GM21526 (cell line): ENCODE measurements around the gene ZNF2.
A peak's percentile ranks its signal among the peaks of the same experiment; 100 is the strongest.

ENCODE experiments used
- ATAC-seq: cut with Tn5 transposase; IDR thresholded peaks from one replicate; pipeline ENCODE4 v1.9.1; 2021; ENCODE audit warnings: moderate library complexity; ENCODE audit not compliant: unreplicated experiment, low FRiP score

ZNF2 gene

DNA sequence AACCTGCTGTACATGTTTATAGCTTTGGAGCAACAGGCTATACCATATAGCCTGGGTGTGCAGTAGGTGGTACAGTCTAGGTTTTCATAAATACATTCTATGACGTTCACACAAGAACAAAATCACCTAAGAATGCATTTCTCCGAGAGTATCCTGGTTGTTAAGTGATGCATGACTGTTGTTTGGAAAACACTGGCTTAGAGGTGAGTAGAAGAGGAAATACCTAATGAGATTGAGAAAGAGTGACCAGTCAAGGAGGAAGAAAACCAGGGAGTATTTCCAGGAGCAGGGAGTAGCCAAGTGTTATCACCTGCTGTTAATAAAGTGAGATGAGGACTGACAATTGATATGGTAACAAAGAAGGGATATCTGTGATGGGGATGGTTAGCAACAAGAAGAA lies 38.8 kb downstream of the ZNF2 start:
- no peak for ATAC-seq

DNA sequence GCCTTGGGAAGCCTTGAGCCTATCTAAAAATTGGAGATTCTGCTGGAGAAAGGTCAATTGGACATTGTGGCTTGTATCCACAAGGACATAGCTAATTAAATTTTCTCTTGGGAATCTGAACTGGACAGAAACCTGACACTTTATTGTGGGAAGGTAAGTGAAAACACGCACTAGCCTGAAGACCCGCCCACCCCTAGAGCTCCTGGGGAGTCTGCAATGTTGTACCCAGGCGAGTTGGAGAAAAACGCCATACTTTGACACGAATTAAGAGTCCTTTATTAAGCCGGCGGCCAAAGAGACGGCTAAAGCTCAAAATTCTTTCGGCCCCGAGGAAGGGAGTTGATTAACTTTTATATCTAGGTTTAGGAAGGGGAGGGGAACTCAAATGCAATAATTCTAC lies 40.5 kb downstream of the ZNF2 start:
- ATAC-seq: no peak

DNA sequence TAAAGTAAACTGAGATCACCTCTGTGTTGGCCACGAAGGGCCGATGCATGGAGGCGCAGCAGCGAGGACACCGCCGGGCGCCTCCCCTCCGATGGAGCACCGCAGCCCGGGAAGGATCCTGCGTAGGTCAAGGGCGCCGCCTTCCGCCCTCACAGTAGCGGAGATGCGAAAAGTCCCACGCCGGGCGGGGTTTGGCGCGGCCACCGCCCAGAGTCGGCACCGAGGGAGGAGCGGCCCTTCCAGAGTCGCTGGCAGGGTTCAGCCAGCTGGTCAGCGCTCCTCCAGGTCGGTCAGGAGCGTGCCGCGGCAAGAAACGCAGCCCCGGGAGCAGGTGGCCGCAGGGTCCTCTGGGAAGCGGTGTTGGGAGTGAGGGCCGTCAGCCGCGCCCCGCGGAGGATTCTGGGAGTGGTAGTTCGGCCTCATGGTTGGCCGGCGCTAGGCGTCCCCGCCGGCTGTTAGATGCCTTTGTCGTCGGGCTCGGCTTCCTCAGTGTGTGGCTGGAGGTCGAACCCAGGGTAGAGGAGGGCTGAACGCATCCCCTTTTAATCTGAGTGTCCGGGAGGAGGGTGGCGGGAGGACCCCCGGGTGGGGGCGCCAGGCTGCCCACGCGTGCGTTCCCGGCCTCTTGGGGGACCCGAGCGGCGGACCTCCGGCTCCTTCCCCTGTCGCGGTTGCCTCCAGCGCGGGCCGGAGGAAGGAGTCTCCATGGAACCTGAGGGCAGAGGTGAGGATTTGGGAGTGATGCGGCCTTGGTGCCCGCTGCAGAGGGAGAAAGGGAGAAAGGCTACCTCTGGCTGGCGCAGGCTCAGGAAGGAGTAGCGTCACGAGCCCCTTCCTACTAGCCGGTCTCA lies 41.7 kb downstream of the ZNF2 start, which contains the start of gene ZNF892:
Gene ZNF892, plus strand, starts transcription at position 411 of the 851 bp plus-strand sequence. Its CDS starts 295 bp downstream, at position 706.
- peak; percentile 95 for ATAC-seq

DNA sequence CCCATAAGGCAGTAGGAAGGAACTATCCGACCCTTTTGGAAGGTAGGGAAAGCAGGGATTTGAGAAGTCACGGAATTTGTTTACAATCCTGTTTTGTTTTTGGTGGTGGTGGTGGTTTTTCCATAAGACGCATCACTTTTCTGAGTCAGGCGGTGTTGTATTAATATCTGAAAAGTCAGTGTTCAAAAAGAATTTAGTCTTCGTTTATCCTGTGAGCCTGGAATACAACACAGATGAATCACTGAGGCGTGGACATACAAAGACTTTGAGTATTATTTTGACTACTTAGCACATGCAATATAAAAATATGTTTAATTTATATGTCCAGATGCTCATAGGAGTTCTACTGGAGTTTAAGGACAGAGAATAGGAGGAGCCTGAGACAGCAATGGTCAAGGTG lies 42.5 kb downstream of the ZNF2 start:
- ATAC-seq: no peak

DNA sequence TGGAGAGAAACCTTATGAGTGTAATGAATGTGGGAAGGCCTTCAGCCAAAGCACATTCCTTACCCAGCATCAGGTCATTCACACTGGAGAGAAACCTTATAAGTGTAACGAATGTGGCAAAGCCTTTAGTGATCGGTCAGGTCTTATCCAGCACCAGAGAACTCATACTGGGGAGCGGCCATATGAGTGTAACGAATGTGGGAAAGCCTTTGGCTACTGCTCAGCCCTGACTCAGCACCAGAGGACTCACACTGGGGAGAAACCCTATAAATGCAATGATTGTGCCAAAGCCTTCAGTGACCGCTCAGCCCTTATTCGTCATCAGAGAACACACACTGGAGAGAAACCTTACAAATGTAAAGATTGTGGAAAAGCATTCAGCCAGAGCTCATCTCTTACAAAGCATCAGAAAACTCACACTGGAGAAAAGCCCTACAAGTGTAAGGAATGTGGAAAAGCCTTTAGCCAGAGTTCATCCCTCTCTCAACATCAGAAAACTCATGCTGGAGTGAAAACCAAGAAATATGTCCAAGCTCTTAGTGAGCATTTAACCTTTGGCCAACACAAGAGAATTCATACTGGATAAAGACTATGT lies 49.5 kb downstream of the ZNF2 start:
- no peak for ATAC-seq

DNA sequence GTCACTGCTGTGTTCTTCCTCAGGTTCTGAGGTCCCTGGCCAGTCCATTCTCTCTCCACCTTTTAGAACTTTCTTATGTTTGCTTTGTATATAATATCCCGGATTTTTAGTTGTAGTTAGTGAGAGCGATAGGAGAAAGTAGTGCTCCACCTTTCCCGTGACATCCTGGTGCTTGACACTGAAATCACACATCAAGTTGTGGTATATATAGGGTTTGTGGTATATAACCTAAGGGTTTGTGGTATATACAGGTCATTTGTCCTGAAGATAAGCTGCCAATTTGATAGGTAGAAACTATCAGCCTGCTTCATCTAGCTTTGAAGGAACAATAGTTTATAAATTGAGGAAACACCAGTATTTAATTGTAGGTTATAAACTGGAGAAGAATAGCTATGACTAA lies 54.8 kb downstream of the ZNF2 start:
- ATAC-seq: no peak

DNA sequence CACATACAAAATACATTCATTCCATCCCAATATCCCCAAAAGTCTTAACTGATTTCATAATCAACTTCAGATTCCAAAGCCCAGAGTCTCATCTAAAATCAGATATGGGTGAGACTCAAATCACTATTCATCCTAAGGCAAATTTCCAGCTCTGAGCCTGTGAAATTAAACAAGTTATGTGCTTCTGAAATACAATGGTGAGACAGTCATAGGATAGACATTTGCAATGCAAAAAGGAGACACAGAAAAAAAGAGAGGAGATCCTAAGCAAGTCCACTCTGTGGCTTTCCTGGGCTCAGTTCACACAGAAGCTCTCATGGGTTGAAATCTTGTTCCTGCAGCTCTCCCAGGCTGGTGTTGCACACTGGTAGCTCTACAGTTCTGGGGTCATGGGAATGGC lies 60.0 kb downstream of the ZNF2 start:
- no peak for ATAC-seq

DNA sequence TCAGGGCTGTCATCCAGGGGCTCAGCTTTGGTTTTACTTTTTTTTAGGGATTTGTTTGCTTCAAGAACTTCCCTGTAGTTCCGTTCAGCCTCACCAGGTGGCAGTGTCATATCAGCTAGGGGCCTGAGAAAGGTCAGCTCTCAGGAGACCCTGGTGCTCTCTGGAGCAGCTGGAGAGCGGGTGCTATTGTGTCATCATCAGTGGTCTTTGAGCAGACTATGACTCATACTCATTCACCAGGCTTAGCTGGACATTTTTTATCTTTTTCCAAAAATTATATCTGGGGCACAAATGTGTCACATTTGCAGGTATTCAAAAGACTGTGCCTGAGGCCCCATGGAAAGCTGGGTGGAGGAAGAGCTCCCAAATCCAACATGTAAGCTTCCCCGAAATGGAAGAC lies 66.1 kb downstream of the ZNF2 start:
- no peak for ATAC-seq

DNA sequence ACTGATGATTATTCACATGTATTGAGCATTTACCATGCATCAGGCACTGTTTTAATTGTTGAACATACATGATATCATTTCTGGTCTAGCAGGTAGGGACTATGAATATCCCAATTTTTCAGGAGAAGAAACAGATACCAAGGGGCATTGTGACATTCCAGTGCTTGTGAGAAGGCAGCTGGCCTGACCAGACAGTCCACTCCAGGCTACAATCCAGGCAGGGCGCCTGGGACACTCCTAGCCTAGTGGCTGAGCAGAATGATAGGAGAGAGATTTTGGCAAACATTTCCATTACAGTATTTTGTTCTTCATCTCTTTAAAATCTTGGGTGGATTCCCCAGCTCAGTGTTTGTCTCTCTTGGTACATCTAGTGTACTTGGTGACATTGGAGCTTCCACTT lies 66.6 kb downstream of the ZNF2 start:
- ATAC-seq: no peak
